ENCODE measurements around the gene SLBP.

DNA sequence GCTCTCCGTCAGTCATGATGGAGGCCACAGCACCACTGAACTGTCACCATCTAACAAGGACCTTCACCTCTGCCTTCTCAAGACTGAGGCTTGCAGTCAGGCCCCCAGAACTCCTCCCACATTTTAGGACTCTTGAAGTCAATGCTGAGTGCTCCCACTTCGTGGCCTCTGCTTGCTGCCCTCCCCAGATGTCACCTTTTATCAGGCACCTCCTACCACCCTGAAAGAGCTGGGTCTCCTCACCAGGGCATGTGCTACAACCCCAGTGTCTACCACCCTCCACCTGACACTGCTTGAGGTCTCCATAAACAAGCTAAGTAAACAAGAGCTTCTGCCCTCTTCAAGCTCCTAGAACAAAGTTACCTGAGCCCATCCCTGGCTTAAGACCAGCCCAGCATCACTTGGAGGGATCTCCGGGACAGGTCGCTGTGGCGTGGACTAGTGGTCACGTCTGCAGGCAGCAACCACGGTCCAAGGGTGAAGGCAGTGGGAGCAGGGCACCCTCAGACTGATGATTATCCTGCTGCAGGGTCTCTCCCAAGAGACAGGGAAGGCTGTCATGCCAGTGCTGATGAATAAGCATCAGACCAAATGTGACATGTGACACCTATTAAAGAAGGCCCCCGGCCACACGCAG is 20.3 kb downstream of the SLBP start:
- TF ChIP-seq POLR2A (IDR thresholded peaks at IDR 0.05; ENCODE audit: low read length), result no peak
- no peak for TF ChIP-seq GATA1 (IDR thresholded peaks at IDR 0.05; ENCODE audit: low read depth, low read length)
